Suppressor macrophage (primary cell): ENCODE data around the gene WDR88.
A peak's percentile ranks its signal among the peaks of the same experiment; 100 is the strongest.
"Not testable (repeated sequence)": the region's sequence is repeated elsewhere in the genome, so short reads cannot be mapped to it uniquely, and the experiment has no call there.

ENCODE experiments used
- DNase-seq, 4 experiments: peaks; one replicate each; pipeline ENCODE4 v3.0.0-alpha.2; 2020 to 2022

The WDR88 gene

GRCh38 chr19:33129901-33130300, 2.0 kb upstream of the WDR88 start:
- DNase-seq = no peak

- DNase-seq = no peak
Measured at GRCh38 chr19:33130433-33130832, 1.5 kb upstream of the WDR88 start.

GRCh38 chr19:33132425-33132824, 511 bp downstream of the WDR88 start:
- peak in 1 of 4 experiments; percentile 13 for DNase-seq

- DNase-seq = no peak
Measured at GRCh38 chr19:33133438-33134031, 1.6 kb downstream of the WDR88 start.

- peak in 3 of 4 experiments; percentile 23 to 52 (median 47) for DNase-seq
Measured at GRCh38 chr19:33134571-33135041, 2.7 kb downstream of the WDR88 start.

- DNase-seq = no peak
Measured at GRCh38 chr19:33139165-33139564, 7.3 kb downstream of the WDR88 start.

- DNase-seq = peak; percentile 71 to 81 (median 78)
Measured at GRCh38 chr19:33143897-33144405, 12.0 kb downstream of the WDR88 start.

GRCh38 chr19:33146209-33146608, 14.3 kb downstream of the WDR88 start:
- DNase-seq = no peak

- DNase-seq = no peak
Measured at GRCh38 chr19:33147538-33147937, 15.6 kb downstream of the WDR88 start.

GRCh38 chr19:33150852-33151518, 19.1 kb downstream of the WDR88 start:
- no peak for DNase-seq

- peak; percentile 17 to 66 (median 40) for DNase-seq
Measured at GRCh38 chr19:33152176-33152575, 20.3 kb downstream of the WDR88 start.

- not testable (repeated sequence) for DNase-seq
Measured at GRCh38 chr19:33152625-33153024, 20.7 kb downstream of the WDR88 start.

GRCh38 chr19:33154313-33154712, 22.4 kb downstream of the WDR88 start:
- not testable (repeated sequence) for DNase-seq

- DNase-seq = peak; percentile 57 to 77 (median 68)
Measured at GRCh38 chr19:33156334-33156733, 24.4 kb downstream of the WDR88 start.

GRCh38 chr19:33157906-33158305, 26.0 kb downstream of the WDR88 start:
- DNase-seq = peak in 2 of 4 experiments; percentile 14 to 17

GRCh38 chr19:33158365-33158764, 26.5 kb downstream of the WDR88 start:
- no peak for DNase-seq

GRCh38 chr19:33159149-33159548, 27.2 kb downstream of the WDR88 start:
- no peak for DNase-seq

- no peak for DNase-seq
Measured at GRCh38 chr19:33159893-33160292, 28.0 kb downstream of the WDR88 start.

- DNase-seq = no peak
Measured at GRCh38 chr19:33161201-33161600, 29.3 kb downstream of the WDR88 start.

GRCh38 chr19:33163481-33163880, 31.6 kb downstream of the WDR88 start:
- peak; percentile 31 to 69 (median 56) for DNase-seq

- not testable (repeated sequence) for DNase-seq
Measured at GRCh38 chr19:33166037-33166436, 34.1 kb downstream of the WDR88 start.

GRCh38 chr19:33167438-33167837, 35.5 kb downstream of the WDR88 start:
- no peak for DNase-seq

GRCh38 chr19:33168528-33168927, 36.6 kb downstream of the WDR88 start:
- DNase-seq = no peak

- DNase-seq = no peak
Measured at GRCh38 chr19:33171222-33171795, 39.4 kb downstream of the WDR88 start.
